Transverse colon (tissue), 4 donors: Measurements from ENCODE around the gene MVP. TPM values are rescaled to one million over a fixed set of nuclear protein-coding genes. Genes with fewer than 3 reads are reported as not detected.

Experiments
- DNase-seq: peaks from one replicate; pipeline ENCODE4 v3.0.0-alpha.2; 2019
- H3K27ac ChIP-seq, 4 donors: fragments of 200-600 bp; sonication (generic); 2 replicates each; pipeline ENCODE4 v1.5.1; 2016 to 2018; ENCODE audit warnings: inconsistent platforms in 4 of 4
- H3K27me3 ChIP-seq: fragments of 200-600 bp; sonication (generic); 2 replicates; pipeline ENCODE4 v1.5.1; 2017; ENCODE audit warnings: inconsistent platforms
- H3K36me3 ChIP-seq, 4 donors: fragments of 200-600 bp; sonication (generic); 2 replicates each; pipeline ENCODE4 v1.5.1; 2017 to 2019; ENCODE audit warnings: inconsistent platforms in 4 of 4
- H3K4me1 ChIP-seq, 4 donors: fragments of 200-600 bp; sonication (generic); 2 replicates each; pipeline ENCODE4 v1.5.1; 2017 to 2020; ENCODE audit warnings: inconsistent platforms in 4 of 4
- H3K4me3 ChIP-seq, 4 donors: fragments of 200-600 bp; sonication (generic); 1 replicate in 1 of 4; 2 replicates in 3 of 4; pipeline versions ENCODE4 v1.5.1 to v1.6.1; 2017 to 2019; ENCODE audit warnings: inconsistent platforms in 4 of 4
- H3K9me3 ChIP-seq, 2 donors: fragments of 200-600 bp; sonication (generic); 2 replicates each; pipeline ENCODE4 v1.5.1; 2017 to 2019; ENCODE audit warnings: inconsistent platforms in 2 of 2
- EP300 ChIP-seq: sonication (generic); formaldehyde crosslinking; IDR thresholded peaks from one replicate; pipeline ENCODE4 v1.6.1; 2017; ENCODE audit warnings: antibody characterized with exemption, low read depth
- POLR2A ChIP-seq: fragments of 450-650 bp; IDR thresholded peaks from one replicate; pipeline ENCODE4 v1.6.1; 2016; ENCODE audit warnings: antibody characterized with exemption, mild to moderate bottlenecking, moderate library complexity
- POLR2AphosphoS5 ChIP-seq, 3 donors: sonication (generic); formaldehyde crosslinking; IDR thresholded peaks; one replicate each; pipeline ENCODE4 v1.6.1; 2016; ENCODE audit warnings: antibody characterized with exemption in 3 of 3
- WGBS, 2 donors: methylation state at CpG; one replicate each; pipeline ENCODE4 v1.1.5; 2018; ENCODE audit warnings: low coverage in 1 of 2; 5-methylcytosine and 5-hydroxymethylcytosine counted together
- in situ Hi-C, 4 donors: fragments of 200-750 bp; cut with MboI; loops; one replicate each; pipeline versions ENCODE4 v1.15.0 to v1.15.1; 2017; ENCODE audit warnings: low sequenced_read_pairs in 3 of 4, low pct_ligation_motif_present in 1 of 4, low pct_unique_long_range_greater_than_20kb in 1 of 4
- intact Hi-C: fragments of 100-400 bp; cut with DNase I; formaldehyde crosslinking; loops from one replicate; pipeline ENCODE4 v1.15.1; 2023; ENCODE audit warnings: low total_unique reads
- total RNA-seq, 4 donors: library from RNA; depleted of rRNA; stranded (reverse); fragments of >200 nt; gene quantifications; one replicate each; pipeline ENCODE4 v1.1.0, GENCODE V29; 2016
- TF ChIP-seq, protein P1 (sequence below), 5 experiments: fragments of 200-600 bp in 3 of 5; fragments of 450-650 bp in 2 of 5; sonication (generic) in 3 of 5; IDR thresholded peaks; 1 replicate in 2 of 5; 2 replicates in 3 of 5; pipeline ENCODE4 v1.5.1; 2016 to 2017; ENCODE audit warnings: antibody characterized with exemption in 5 of 5, inconsistent platforms in 3 of 5, mild to moderate bottlenecking in 2 of 5, moderate library complexity in 1 of 5

The MVP gene
- total RNA-seq, 4 donors from 2014 or later, result 483 to 654 (median 553) TPM

DNA sequence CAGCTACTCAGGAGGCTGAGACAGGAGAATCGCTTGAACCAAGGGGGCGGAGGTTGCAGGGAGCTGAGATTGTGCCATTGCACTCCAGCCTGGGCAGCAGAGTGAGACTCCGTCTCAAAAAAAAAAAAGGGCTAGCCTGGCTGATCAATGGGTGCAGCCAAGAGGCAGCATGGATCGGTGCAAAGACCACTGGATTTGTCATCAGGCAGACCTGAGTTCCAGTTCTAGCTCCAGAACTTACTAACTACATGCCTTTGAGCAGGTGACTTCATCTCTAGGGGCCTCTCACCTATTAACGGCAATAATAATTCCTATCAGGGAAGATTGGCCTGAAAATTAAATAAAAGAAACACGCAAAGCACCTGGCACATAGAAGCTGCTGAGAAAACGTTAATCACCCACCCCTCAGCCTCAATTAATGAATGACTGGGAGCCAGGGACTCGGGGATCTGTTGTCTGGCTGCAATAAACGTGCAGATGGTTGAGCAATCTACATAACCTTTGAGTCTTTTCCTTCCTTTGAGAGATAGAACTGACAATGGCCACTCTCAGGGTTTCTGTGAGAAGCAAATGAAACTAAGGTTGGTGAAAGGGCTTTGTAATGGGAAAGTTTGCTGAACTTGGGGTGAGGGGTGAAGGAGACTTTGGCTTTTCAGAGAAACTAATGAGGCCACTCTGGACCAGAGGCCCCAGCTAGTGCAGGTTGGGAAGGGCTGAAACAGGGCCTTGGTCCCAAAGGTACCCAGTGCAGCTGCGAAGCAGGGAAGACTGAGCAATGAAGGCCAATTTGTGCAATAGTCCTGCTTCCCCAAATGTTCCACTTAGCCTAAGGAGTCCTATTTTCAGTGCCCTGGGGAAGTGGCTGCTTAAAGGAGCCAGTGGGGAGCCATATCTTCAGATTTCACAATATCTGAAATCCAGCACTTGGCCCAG, 71.5 kb downstream of the MVP start:
- 62 to 64% methylated on average over 8 to 10 of the region's 10 CpGs for WGBS, 2 donors
- H3K27ac ChIP-seq, result no peak overlapping the region
- no peak for DNase-seq

GRCh38 chr16:29892458-29892813, 72.2 kb downstream of the MVP start:
- Histone ChIP-seq H3K27me3 (peaks cover 7% of the 10 kb centered on the region), H3K27ac (no peak overlapping the region), H3K36me3 (no peaks in the 10 kb centered on the region), H3K9me3 (no peaks in the 10 kb centered on the region), H3K4me1 (no peaks in the 10 kb centered on the region), H3K4me3 (no peak overlapping the region)
- in situ Hi-C loops, result loop anchor here in 1 of 4 donors (25.0 kb wide), 1 partner anchor 145 kb away; the partner anchor contains the start of gene TLCD3B
- intact Hi-C loops, result no loop called here
- 96 to 100% methylated on average over 2 to 6 of the region's 6 CpGs for WGBS, 2 donors
- DNase-seq, result no peak
- no peak for TF ChIP-seq EP300
- no peak for TF ChIP-seq POLR2A
- TF ChIP-seq, protein P1, sequence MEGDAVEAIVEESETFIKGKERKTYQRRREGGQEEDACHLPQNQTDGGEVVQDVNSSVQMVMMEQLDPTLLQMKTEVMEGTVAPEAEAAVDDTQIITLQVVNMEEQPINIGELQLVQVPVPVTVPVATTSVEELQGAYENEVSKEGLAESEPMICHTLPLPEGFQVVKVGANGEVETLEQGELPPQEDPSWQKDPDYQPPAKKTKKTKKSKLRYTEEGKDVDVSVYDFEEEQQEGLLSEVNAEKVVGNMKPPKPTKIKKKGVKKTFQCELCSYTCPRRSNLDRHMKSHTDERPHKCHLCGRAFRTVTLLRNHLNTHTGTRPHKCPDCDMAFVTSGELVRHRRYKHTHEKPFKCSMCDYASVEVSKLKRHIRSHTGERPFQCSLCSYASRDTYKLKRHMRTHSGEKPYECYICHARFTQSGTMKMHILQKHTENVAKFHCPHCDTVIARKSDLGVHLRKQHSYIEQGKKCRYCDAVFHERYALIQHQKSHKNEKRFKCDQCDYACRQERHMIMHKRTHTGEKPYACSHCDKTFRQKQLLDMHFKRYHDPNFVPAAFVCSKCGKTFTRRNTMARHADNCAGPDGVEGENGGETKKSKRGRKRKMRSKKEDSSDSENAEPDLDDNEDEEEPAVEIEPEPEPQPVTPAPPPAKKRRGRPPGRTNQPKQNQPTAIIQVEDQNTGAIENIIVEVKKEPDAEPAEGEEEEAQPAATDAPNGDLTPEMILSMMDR (IDR thresholded peaks at IDR 0.05), result no peak

More for the DNA sequence above, 71.5 kb downstream of the MVP start:
- TF ChIP-seq POLR2A (no peak), EP300 (no peak), POLR2AphosphoS5 (IDR thresholded peaks at IDR 0.05) (no peak)
- TF ChIP-seq, protein P1 (IDR thresholded peaks at IDR 0.05), result no peak
- Histone ChIP-seq H3K36me3 (no peaks in the 10 kb centered on the region), H3K27me3 (peaks cover under 1% of the 10 kb centered on the region), H3K9me3 (no peaks in the 10 kb centered on the region), H3K4me3 (no peak overlapping the region), H3K4me1 (no peaks in the 10 kb centered on the region)
- intact Hi-C loops (no loop called here), in situ Hi-C loops (loop anchor here in 1 of 4 donors (25.0 kb wide), 1 partner anchor 146 kb away; the partner anchor contains the start of gene TLCD3B)

DNA sequence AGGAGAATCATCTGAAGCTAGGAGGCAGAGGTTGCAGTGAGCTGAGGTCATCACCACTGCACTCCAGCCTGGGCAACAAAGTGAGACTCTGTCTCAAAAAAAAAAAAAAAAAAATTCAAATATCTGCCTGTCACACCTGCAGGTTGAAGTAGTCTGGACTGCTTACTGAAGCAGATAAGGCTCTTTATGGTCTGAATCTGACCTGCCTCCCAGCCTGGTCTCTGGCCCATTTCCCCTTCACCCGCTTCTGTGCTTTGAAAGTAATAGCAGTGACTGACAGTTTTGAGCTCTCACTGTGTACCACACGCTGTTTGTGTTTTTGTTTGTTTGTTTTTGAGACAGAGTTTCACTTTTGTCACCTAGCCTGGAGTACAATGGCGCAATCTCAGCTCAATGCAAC, 73.3 kb downstream of the MVP start:
- intact Hi-C loops, result no loop called here

DNA sequence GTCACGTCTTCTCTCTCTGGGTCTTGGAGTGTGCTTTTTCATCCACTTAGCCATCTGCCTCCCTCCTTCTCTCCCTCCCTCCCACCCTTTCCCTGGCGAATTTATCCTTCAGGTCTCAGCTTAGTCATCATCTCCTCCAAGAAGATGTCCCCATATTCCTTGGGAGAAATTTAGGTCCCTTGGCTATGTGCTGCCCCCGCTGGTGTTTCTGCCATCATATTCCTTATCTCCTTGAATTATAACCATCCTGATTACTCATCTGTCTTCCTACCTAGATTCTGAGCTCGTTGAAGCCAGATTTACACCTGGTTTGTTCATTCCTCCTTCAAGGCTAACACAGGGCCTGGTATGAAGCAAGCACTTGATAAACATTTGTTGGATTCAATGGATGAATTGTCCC, 74.1 kb downstream of the MVP start:
- in situ Hi-C loops, result loop anchor here in 1 of 4 donors (25.0 kb wide), 1 partner anchor 143 kb away; the partner anchor contains the start of gene TLCD3B
- peaks cover 27% of the 10 kb centered on the region for H3K27me3 ChIP-seq
- intact Hi-C loops, result no loop called here
- peaks cover 0 to 7% (median 1%) of the 10 kb centered on the region in 4 donors for H3K4me1 ChIP-seq
- 33 to 62% methylated on average over 1 to 4 of the region's 4 CpGs for WGBS, 2 donors
- no peaks in the 10 kb centered on the region for H3K36me3 ChIP-seq
- DNase-seq, result no peak
- H3K9me3 ChIP-seq, result no peaks in the 10 kb centered on the region
- TF ChIP-seq POLR2AphosphoS5 (IDR thresholded peaks at IDR 0.05) (no peak), EP300 (no peak), POLR2A (no peak)
- TF ChIP-seq, protein P1 (IDR thresholded peaks at IDR 0.05), result no peak
- no peak overlapping the region for H3K27ac ChIP-seq
- H3K4me3 ChIP-seq, result no peak overlapping the region

More for the DNA sequence above, 73.3 kb downstream of the MVP start:
- Histone ChIP-seq H3K27me3 (peaks cover 19% of the 10 kb centered on the region), H3K4me3 (no peak overlapping the region), H3K4me1 (peaks cover 0 to under 1% (median 0%) of the 10 kb centered on the region in 4 donors), H3K9me3 (no peaks in the 10 kb centered on the region), H3K36me3 (no peaks in the 10 kb centered on the region), H3K27ac (no peak overlapping the region)
- DNase-seq, result no peak
- in situ Hi-C loops, result loop anchor here in 1 of 4 donors (25.0 kb wide), 1 partner anchor 144 kb away; the partner anchor contains the start of gene TLCD3B
- TF ChIP-seq POLR2A, result no peak
- TF ChIP-seq POLR2AphosphoS5 (IDR thresholded peaks at IDR 0.05), result no peak
- TF ChIP-seq, protein P1 (IDR thresholded peaks at IDR 0.05), result no peak
- no peak for TF ChIP-seq EP300
- 80 to 91% methylated on average over 1 to 3 of the region's 3 CpGs for WGBS, 2 donors
